Measurements from ENCODE around the gene FLVCR2. TPM values are rescaled to one million over a fixed set of nuclear protein-coding genes. Genes with fewer than 3 reads are reported as not detected.

Gene FLVCR2
- total RNA-seq, 1 experiment from 2014 or later = 13.4 TPM

- intact Hi-C loops (cut with micrococcal nuclease; ENCODE audit: unreplicated experiment) = no loop called here
- POLR2A ChIA-PET = no interaction called here
- CTCF ChIA-PET = interaction anchor here (1.9 to 2.2 kb wide), 3 partner anchors 15 to 73 kb away, joined by 8 to 27 read pairs (median 22); partner anchors contain the start of gene FLVCR2
These were observed 16.3 kb upstream of the FLVCR2 start for GRCh38 chr14:75562089-75562488.

DNA sequence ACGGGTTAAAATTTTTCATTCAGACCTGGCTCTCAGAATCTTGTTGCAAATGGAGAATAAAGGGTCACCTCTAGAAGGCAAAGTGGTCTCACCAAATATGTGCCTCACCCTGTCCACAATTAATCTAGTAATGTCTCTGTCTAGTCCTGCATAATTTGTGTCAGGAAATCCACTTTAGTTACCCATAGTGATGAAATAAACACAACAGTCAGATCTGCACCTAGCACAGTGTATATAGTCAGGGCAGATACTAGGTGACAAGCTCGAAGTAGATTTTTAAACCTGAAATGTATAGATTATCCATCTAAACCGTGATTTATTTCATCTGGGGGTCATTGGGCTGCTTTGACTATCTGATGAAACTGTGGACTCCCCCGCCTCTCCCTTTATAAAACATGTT is 15.9 kb upstream of the FLVCR2 start:
- peaks cover 13% of the 10 kb centered on the region; the same call in 1 of the 2 replicates for H3K4me1 ChIP-seq
- ChIA-PET CTCF (interaction anchor here (2.2 kb wide), 1 partner anchor 73 kb away, joined by 27 read pairs; no protein-coding TSS in a partner anchor), POLR2A (no interaction called here)
- no peak overlapping the region for H3K4me3 ChIP-seq (ENCODE audit: low read depth, low read length)
- no peaks in the 10 kb centered on the region for H3K36me3 ChIP-seq (ENCODE audit: control insufficient read depth, insufficient read depth, low read length)
- H3K9me3 Mint-ChIP-seq (ENCODE audit: unreplicated experiment) = no peaks in the 10 kb centered on the region
- no peaks in the 10 kb centered on the region for H3K36me3 Mint-ChIP-seq (ENCODE audit: insufficient read depth, unreplicated experiment)
- H3K4me1 Mint-ChIP-seq (ENCODE audit: low read depth, unreplicated experiment) = peaks cover 22% of the 10 kb centered on the region
- H3K4me3 Mint-ChIP-seq (ENCODE audit: unreplicated experiment) = no peak overlapping the region
- intact Hi-C loops (cut with micrococcal nuclease; ENCODE audit: unreplicated experiment) = no loop called here
- no peaks in the 10 kb centered on the region for H3K27me3 ChIP-seq (replicated peaks; ENCODE audit: control insufficient read depth, insufficient read depth, low read length)
- DNase-seq = no peak
- no peak overlapping the region for H3K27ac Mint-ChIP-seq (ENCODE audit: unreplicated experiment)
- no peaks in the 10 kb centered on the region for H3K9me3 ChIP-seq
- TF ChIP-seq, protein P1, sequence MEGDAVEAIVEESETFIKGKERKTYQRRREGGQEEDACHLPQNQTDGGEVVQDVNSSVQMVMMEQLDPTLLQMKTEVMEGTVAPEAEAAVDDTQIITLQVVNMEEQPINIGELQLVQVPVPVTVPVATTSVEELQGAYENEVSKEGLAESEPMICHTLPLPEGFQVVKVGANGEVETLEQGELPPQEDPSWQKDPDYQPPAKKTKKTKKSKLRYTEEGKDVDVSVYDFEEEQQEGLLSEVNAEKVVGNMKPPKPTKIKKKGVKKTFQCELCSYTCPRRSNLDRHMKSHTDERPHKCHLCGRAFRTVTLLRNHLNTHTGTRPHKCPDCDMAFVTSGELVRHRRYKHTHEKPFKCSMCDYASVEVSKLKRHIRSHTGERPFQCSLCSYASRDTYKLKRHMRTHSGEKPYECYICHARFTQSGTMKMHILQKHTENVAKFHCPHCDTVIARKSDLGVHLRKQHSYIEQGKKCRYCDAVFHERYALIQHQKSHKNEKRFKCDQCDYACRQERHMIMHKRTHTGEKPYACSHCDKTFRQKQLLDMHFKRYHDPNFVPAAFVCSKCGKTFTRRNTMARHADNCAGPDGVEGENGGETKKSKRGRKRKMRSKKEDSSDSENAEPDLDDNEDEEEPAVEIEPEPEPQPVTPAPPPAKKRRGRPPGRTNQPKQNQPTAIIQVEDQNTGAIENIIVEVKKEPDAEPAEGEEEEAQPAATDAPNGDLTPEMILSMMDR (IDR thresholded peaks at IDR 0.05; ENCODE audit: insufficient read depth in 1 of 2, low read depth in 1 of 2, low read length in 1 of 2, severe bottlenecking in 1 of 2, unreplicated experiment in 1 of 2) = no peak
- BruUV-seq (replicated peaks) = no TSS peak
- peaks cover 3% of the 10 kb centered on the region for H3K27me3 Mint-ChIP-seq (ENCODE audit: insufficient read depth, unreplicated experiment)

More at GRCh38 chr14:75562089-75562488, 16.3 kb upstream of the FLVCR2 start:
- no peak overlapping the region for H3K4me3 Mint-ChIP-seq (ENCODE audit: unreplicated experiment)
- H3K4me1 Mint-ChIP-seq (ENCODE audit: low read depth, unreplicated experiment) = peaks cover 22% of the 10 kb centered on the region
- TF ChIP-seq, protein P1 (IDR thresholded peaks at IDR 0.05; ENCODE audit: insufficient read depth in 1 of 2, low read depth in 1 of 2, low read length in 1 of 2, severe bottlenecking in 1 of 2, unreplicated experiment in 1 of 2) = no peak
- no peak for DNase-seq
- Histone ChIP-seq H3K36me3 (ENCODE audit: control insufficient read depth, insufficient read depth, low read length) (no peaks in the 10 kb centered on the region), H3K4me1 (peaks cover 13% of the 10 kb centered on the region; the same call in 1 of the 2 replicates), H3K4me3 (ENCODE audit: low read depth, low read length) (no peak overlapping the region), H3K9me3 (no peaks in the 10 kb centered on the region), H3K27me3 (replicated peaks; ENCODE audit: control insufficient read depth, insufficient read depth, low read length) (no peaks in the 10 kb centered on the region)
- no TSS peak for BruUV-seq (replicated peaks)
- H3K9me3 Mint-ChIP-seq (ENCODE audit: unreplicated experiment) = no peaks in the 10 kb centered on the region
- H3K27me3 Mint-ChIP-seq (ENCODE audit: insufficient read depth, unreplicated experiment) = peaks cover 3% of the 10 kb centered on the region
- H3K36me3 Mint-ChIP-seq (ENCODE audit: insufficient read depth, unreplicated experiment) = no peaks in the 10 kb centered on the region
- no peak overlapping the region for H3K27ac Mint-ChIP-seq (ENCODE audit: unreplicated experiment)

DNA sequence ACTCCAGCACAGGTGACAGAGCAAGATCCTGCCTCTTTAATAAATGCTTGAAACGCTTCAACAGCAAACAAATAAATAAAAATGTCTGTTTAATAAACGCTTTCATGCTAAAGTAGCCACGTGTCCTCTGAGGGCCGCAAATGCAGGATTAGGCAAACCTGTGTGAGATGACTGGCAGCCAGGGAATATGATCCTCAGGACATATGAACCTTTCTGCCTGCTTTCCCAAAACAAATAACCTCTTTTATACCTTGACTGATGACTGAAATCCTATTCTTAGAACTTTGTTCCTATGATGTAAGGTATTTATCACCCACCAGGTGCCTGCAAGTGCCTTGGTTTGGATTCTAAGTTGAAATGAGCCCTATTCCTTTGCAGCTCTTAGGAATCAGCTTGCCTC is 14.5 kb upstream of the FLVCR2 start:
- Histone ChIP-seq H3K4me3 (ENCODE audit: low read depth, low read length) (no peak overlapping the region), H3K27me3 (replicated peaks; ENCODE audit: control insufficient read depth, insufficient read depth, low read length) (no peaks in the 10 kb centered on the region), H3K36me3 (ENCODE audit: control insufficient read depth, insufficient read depth, low read length) (no peaks in the 10 kb centered on the region), H3K9me3 (no peaks in the 10 kb centered on the region), H3K4me1 (peaks cover 13% of the 10 kb centered on the region; the same call in 1 of the 2 replicates)
- H3K4me1 Mint-ChIP-seq (ENCODE audit: low read depth, unreplicated experiment) = peaks cover 22% of the 10 kb centered on the region
- TF ChIP-seq, protein P1 (IDR thresholded peaks at IDR 0.05; ENCODE audit: insufficient read depth in 1 of 2, low read depth in 1 of 2, low read length in 1 of 2, severe bottlenecking in 1 of 2, unreplicated experiment in 1 of 2) = no peak
- no peak for DNase-seq
- no TSS peak for BruUV-seq (replicated peaks)
- ChIA-PET POLR2A (no interaction called here), CTCF (no interaction called here)
- H3K4me3 Mint-ChIP-seq (ENCODE audit: unreplicated experiment) = no peak overlapping the region
- no peaks in the 10 kb centered on the region for H3K9me3 Mint-ChIP-seq (ENCODE audit: unreplicated experiment)
- no peaks in the 10 kb centered on the region for H3K36me3 Mint-ChIP-seq (ENCODE audit: insufficient read depth, unreplicated experiment)
- H3K27ac Mint-ChIP-seq (ENCODE audit: unreplicated experiment) = no peak overlapping the region
- H3K27me3 Mint-ChIP-seq (ENCODE audit: insufficient read depth, unreplicated experiment) = peaks cover 3% of the 10 kb centered on the region
- intact Hi-C loops (cut with micrococcal nuclease; ENCODE audit: unreplicated experiment) = no loop called here
